HepG2 (cell line): ENCODE measurements around the gene NPW. TPM values are rescaled to one million over a fixed set of nuclear protein-coding genes. Genes with fewer than 3 reads are reported as not detected.

ENCODE experiments used
- ARID4A ChIP-seq: sonication (generic); formaldehyde crosslinking; IDR thresholded peaks from 2 replicates; pipeline ENCODE4 v1.5.0; 2020; ENCODE audit warnings: mild to moderate bottlenecking, missing genetic modification reagents, borderline replicate concordance
- CREB1 ChIP-seq, 2 experiments: fragments of 450-650 bp in 1 of 2; IDR thresholded peaks; 2 replicates each; pipeline ENCODE4 v1.6.1; 2016 to 2017; ENCODE audit warnings: control low read depth in 1 of 2, mild to moderate bottlenecking in 1 of 2, missing compliant biosample characterization in 1 of 2, missing genetic modification characterization in 1 of 2
- GTF2F1 ChIP-seq: fragments of 150-350 bp; IDR thresholded peaks from 2 replicates; pipeline ENCODE4 v1.6.1; 2014; ENCODE audit warnings: low read length
- IKZF4 ChIP-seq: sonication (generic); formaldehyde crosslinking; IDR thresholded peaks from 2 replicates; pipeline ENCODE4 v1.5.1; 2020; ENCODE audit warnings: borderline replicate concordance, mild to moderate bottlenecking, low read depth, missing genetic modification reagents; ENCODE audit errors: not compliant biosample characterization
- MEIS2 ChIP-seq: sonication (generic); formaldehyde crosslinking; IDR thresholded peaks from 2 replicates; pipeline ENCODE4 v1.9.0; 2021; ENCODE audit warnings: mild to moderate bottlenecking, missing genetic modification reagents
- NFE2L1 ChIP-seq: sonication (generic); formaldehyde crosslinking; IDR thresholded peaks from 2 replicates; pipeline ENCODE4 v1.4.0; 2020; ENCODE audit warnings: missing genetic modification reagents, mild to moderate bottlenecking, borderline replicate concordance
- NFIC ChIP-seq: IDR thresholded peaks from 2 replicates; pipeline ENCODE4 v1.6.1; 2012; ENCODE audit warnings: mild to moderate bottlenecking, low read length, inconsistent platforms
- PHF21A ChIP-seq: sonication (generic); formaldehyde crosslinking; IDR thresholded peaks from 2 replicates; pipeline ENCODE4 v1.5.0; 2020; ENCODE audit warnings: mild to moderate bottlenecking, missing genetic modification reagents
- PITX1 ChIP-seq: sonication (generic); formaldehyde crosslinking; IDR thresholded peaks from 2 replicates; pipeline ENCODE4 v1.5.1; 2020; ENCODE audit warnings: mild to moderate bottlenecking, missing genetic modification reagents
- PPARG ChIP-seq: conservative IDR thresholded peaks from 2 replicates; pipeline ENCODE4 v1.6.1; 2016; ENCODE audit warnings: missing biosample characterization, missing genetic modification reagents
- SATB2 ChIP-seq: sonication (generic); formaldehyde crosslinking; IDR thresholded peaks from 2 replicates; pipeline ENCODE4 v1.5.0; 2020; ENCODE audit warnings: missing genetic modification reagents
- SOX5 ChIP-seq: IDR thresholded peaks from 2 replicates; pipeline ENCODE4 v1.6.1; 2016; ENCODE audit warnings: borderline replicate concordance
- SP2 ChIP-seq: sonication (generic); formaldehyde crosslinking; IDR thresholded peaks from 2 replicates; pipeline ENCODE4 v1.5.1; 2020; ENCODE audit warnings: mild to moderate bottlenecking, missing genetic modification reagents
- TMF1 ChIP-seq: sonication (generic); formaldehyde crosslinking; IDR thresholded peaks from 2 replicates; pipeline ENCODE4 v1.8.1; 2022; ENCODE audit warnings: low read depth, missing genetic modification reagents
- YEATS2 ChIP-seq: sonication (generic); formaldehyde crosslinking; IDR thresholded peaks from 2 replicates; pipeline ENCODE4 v1.4.0; 2020; ENCODE audit warnings: missing genetic modification reagents, borderline replicate concordance
- ZFX ChIP-seq: sonication (generic); formaldehyde crosslinking; IDR thresholded peaks from 2 replicates; pipeline ENCODE4 v1.4.0; 2020; ENCODE audit warnings: mild to moderate bottlenecking, low read depth, missing genetic modification reagents, moderate library complexity
- ZNF296 ChIP-seq: sonication (generic); formaldehyde crosslinking; conservative IDR thresholded peaks from 2 replicates; pipeline ENCODE4 v1.5.0; 2020; ENCODE audit warnings: mild to moderate bottlenecking, missing genetic modification reagents
- ZNF552 ChIP-seq: sonication (generic); formaldehyde crosslinking; IDR thresholded peaks from 2 replicates; pipeline ENCODE4 v1.9.0; 2022; ENCODE audit warnings: missing genetic modification reagents, mild to moderate bottlenecking, borderline replicate concordance
- ZNF816 ChIP-seq: sonication (generic); formaldehyde crosslinking; IDR thresholded peaks from 2 replicates; pipeline ENCODE4 v1.8.0; 2022; ENCODE audit warnings: missing genetic modification reagents, mild to moderate bottlenecking, borderline replicate concordance
- ZSCAN9 ChIP-seq: IDR thresholded peaks from 2 replicates; pipeline ENCODE4 v1.6.1; 2016; ENCODE audit warnings: borderline replicate concordance
- polyA plus RNA-seq, 8 experiments: library from polyadenylated mRNA; depleted of rRNA in 3 of 8; stranded (reverse) in 7 of 8; unstranded in 1 of 8; fragments of >200 nt; fragmentation: Illumina TruSeq in 4 of 8; extraction: Trizol in 4 of 8; gene quantifications; 2 replicates each; pipeline versions ENCODE4 v1.2.1 to v1.2.3, GENCODE V29; 2011 to 2016; ENCODE audit warnings: low read depth in 4 of 8, missing spikeins in 1 of 8, mixed read lengths in 1 of 8; ENCODE audit not compliant: insufficient read depth in 1 of 8
- total RNA-seq, 5 experiments: library from RNA; depleted of rRNA; stranded (reverse); fragments of >200 nt; fragmentation: Illumina TruSeq; extraction: Trizol; gene quantifications; 2 replicates each; pipeline ENCODE4 v1.2.3, GENCODE V29; 2016; ENCODE audit warnings: low read depth in 1 of 5
- TF ChIP-seq, protein P1 (sequence below): sonication (generic); formaldehyde crosslinking; IDR thresholded peaks from 2 replicates; pipeline ENCODE4 v1.4.0; 2020; ENCODE audit warnings: mild to moderate bottlenecking, low read depth, missing genetic modification reagents
- TF ChIP-seq, protein P2 (sequence below): sonication (generic); formaldehyde crosslinking; IDR thresholded peaks from 2 replicates; pipeline ENCODE4 v1.8.0; 2022; ENCODE audit warnings: mild to moderate bottlenecking, missing genetic modification reagents
- TF ChIP-seq, protein P3 (sequence below): sonication (generic); formaldehyde crosslinking; IDR thresholded peaks from 2 replicates; pipeline ENCODE4 v1.5.1; 2020; ENCODE audit warnings: mild to moderate bottlenecking, missing genetic modification reagents, moderate library complexity

The NPW gene
- total and polyA plus RNA-seq, 2 of the 13 experiments (the other 11 are each of a cell fraction or from before 2014, with no cell fraction given): 0.24 to 0.97 TPM

GRCh38 chr16:2048116-2048543, 28.5 kb downstream of the NPW start (continued):
- TF ChIP-seq, protein P1, sequence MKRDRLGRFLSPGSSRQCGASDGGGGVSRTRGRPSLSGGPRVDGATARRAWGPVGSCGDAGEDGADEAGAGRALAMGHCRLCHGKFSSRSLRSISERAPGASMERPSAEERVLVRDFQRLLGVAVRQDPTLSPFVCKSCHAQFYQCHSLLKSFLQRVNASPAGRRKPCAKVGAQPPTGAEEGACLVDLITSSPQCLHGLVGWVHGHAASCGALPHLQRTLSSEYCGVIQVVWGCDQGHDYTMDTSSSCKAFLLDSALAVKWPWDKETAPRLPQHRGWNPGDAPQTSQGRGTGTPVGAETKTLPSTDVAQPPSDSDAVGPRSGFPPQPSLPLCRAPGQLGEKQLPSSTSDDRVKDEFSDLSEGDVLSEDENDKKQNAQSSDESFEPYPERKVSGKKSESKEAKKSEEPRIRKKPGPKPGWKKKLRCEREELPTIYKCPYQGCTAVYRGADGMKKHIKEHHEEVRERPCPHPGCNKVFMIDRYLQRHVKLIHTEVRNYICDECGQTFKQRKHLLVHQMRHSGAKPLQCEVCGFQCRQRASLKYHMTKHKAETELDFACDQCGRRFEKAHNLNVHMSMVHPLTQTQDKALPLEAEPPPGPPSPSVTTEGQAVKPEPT (CRISPR knock-in tag): no peak
- TF ChIP-seq SATB2 (CRISPR knock-in tag) (no peak), YEATS2 (CRISPR knock-in tag) (no peak), ZNF296 (no peak), TMF1 (CRISPR knock-in tag) (no peak), CREB1 (IDR thresholded peaks at IDR 0.05) (no peak), CREB1 (CRISPR knock-in tag; IDR thresholded peaks at IDR 0.05) (no peak), ZNF552 (no peak), ARID4A (CRISPR knock-in tag) (0 out of 2 replicates have a peak, but pooled peaks have one; percentile 70), SP2 (CRISPR knock-in tag) (no peak), ZNF816 (no peak), ZSCAN9 (CRISPR knock-in tag) (no peak), IKZF4 (CRISPR knock-in tag) (peak; percentile 13), NFIC (no peak), NFE2L1 (no peak), PPARG (CRISPR knock-in tag) (no peak), MEIS2 (CRISPR knock-in tag) (peak; percentile 21; the same call in 1 of the 2 replicates), GTF2F1 (no peak), PITX1 (no peak), ZFX (CRISPR knock-in tag) (no peak), PHF21A (CRISPR knock-in tag) (no peak), SOX5 (CRISPR knock-in tag) (no peak)
- TF ChIP-seq, protein P2, sequence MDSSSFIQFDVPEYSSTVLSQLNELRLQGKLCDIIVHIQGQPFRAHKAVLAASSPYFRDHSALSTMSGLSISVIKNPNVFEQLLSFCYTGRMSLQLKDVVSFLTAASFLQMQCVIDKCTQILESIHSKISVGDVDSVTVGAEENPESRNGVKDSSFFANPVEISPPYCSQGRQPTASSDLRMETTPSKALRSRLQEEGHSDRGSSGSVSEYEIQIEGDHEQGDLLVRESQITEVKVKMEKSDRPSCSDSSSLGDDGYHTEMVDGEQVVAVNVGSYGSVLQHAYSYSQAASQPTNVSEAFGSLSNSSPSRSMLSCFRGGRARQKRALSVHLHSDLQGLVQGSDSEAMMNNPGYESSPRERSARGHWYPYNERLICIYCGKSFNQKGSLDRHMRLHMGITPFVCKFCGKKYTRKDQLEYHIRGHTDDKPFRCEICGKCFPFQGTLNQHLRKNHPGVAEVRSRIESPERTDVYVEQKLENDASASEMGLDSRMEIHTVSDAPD (CRISPR knock-in tag): no peak
- TF ChIP-seq, protein P3, sequence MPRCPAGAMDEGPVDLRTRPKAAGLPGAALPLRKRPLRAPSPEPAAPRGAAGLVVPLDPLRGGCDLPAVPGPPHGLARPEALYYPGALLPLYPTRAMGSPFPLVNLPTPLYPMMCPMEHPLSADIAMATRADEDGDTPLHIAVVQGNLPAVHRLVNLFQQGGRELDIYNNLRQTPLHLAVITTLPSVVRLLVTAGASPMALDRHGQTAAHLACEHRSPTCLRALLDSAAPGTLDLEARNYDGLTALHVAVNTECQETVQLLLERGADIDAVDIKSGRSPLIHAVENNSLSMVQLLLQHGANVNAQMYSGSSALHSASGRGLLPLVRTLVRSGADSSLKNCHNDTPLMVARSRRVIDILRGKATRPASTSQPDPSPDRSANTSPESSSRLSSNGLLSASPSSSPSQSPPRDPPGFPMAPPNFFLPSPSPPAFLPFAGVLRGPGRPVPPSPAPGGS (CRISPR knock-in tag): peak; percentile 82; the same call in 1 of the 2 replicates
